ENCODE data around the gene PARVB.

The PARVB gene

DNA sequence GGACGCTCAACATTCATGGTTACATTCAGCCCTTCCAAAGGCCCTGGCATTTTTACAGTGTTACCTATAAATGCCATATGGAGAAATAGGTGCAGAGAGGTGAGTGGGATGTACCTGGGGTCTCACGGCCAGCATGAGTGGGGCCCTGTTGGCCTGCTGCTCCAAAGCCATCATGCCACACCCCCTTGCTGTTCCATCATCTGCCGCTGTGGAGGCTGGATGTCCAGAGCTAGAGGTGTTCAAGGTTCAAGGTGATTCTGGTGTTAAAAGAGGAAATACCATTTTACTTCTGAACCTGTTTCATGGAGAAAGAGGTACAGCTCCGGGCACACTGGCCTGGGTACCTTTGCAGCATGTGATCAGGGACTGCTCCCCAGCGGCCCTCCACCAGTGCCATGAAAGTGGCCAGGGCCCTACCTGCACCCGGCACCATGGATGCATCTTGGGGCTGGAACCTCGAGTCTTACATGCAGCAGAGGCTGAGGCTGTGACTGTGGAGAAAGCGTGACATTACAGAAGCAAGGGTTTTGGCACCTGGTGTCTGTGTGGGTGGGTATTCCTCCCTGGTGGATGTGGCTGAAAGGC is 68.6 kb downstream of the PARVB start:
- Histone ChIP-seq H3K4me1 (ENCODE audit: control insufficient read depth in 2 of 2, insufficient read depth in 1 of 2, low read depth in 1 of 2, low read length in 2 of 2) (no peaks in the 10 kb centered on the region), H3K9me3 (replicated peaks in 1 of 2; ENCODE audit: control insufficient read depth in 2 of 2, insufficient read depth in 1 of 2, low read depth in 1 of 2, low read length in 2 of 2) (no peaks in the 10 kb centered on the region), H3K18ac (ENCODE audit: low read length) (peak overlapping the region; percentile 67), H4K91ac (ENCODE audit: low read depth, low read length, poor library complexity) (no peak overlapping the region), H2AFZ (ENCODE audit: low read length) (no peak overlapping the region), H3K4me2 (ENCODE audit: insufficient read depth, low read length, poor library complexity, severe bottlenecking) (no peak overlapping the region), H2BK120ac (ENCODE audit: low read depth, low read length) (no peak overlapping the region), H2BK5ac (ENCODE audit: low read length) (no peak overlapping the region), H2BK12ac (ENCODE audit: low read length) (no peak overlapping the region), H3K27ac (replicated peaks; ENCODE audit: low read length) (no peak overlapping the region), H3K9ac (ENCODE audit: low read depth, low read length, poor library complexity) (peak overlapping the region; percentile 25), H3K79me1 (ENCODE audit: low read depth, low read length) (peaks cover 2% of the 10 kb centered on the region), H2BK15ac (ENCODE audit: low read length) (no peak overlapping the region), H2AK5ac (ENCODE audit: low read depth, low read length) (no peak overlapping the region), H4K8ac (ENCODE audit: low read depth, low read length) (no peak overlapping the region), H3K36me3 (replicated peaks in 1 of 2; ENCODE audit: control insufficient read depth in 2 of 2, insufficient read depth in 2 of 2, low read length in 2 of 2) (no peaks in the 10 kb centered on the region), H3K4me3 (ENCODE audit: low read length in 2 of 2) (no peak overlapping the region), H3K14ac (ENCODE audit: low read length) (no peak overlapping the region), H3K27me3 (ENCODE audit: control insufficient read depth in 3 of 3, insufficient read depth in 3 of 3, low read depth in 1 of 3, low read length in 3 of 3) (peaks cover 0 to 4% (median 0%) of the 10 kb centered on the region in 3 experiments), H3K23ac (ENCODE audit: low read depth, low read length, poor library complexity) (peak overlapping the region; percentile 40), H3K4ac (ENCODE audit: low read length) (no peak overlapping the region)
- no peak for DNase-seq (ENCODE audit: low spot score)
- no CpG with 5 or more reads among the region's 8 CpGs for WGBS, 2 donors (ENCODE audit: extremely low coverage in 2 of 2, insufficient read length in 2 of 2, insufficient replicate concordance in 1 of 2)

DNA sequence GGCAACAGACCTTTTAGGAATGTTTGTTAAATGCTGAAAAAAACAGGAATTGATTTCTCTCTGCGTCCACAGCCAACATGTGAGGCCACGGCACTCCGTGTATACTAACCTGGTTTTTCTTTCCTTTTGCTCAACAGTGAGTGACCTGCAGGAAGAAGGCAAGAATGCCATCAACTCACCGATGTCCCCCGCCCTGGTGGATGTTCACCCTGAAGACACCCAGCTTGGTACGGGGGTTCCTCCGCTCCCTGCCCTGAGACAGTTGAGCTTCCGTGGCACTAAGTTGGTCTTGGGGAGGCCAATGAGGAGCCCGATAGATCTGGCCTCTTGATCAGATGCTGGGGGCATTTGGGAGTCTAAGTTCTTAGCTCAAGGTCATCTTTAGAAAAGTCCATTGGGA is 69.7 kb downstream of the PARVB start:
- no peaks in the 10 kb centered on the region for H3K27me3 ChIP-seq (ENCODE audit: control insufficient read depth in 3 of 3, insufficient read depth in 3 of 3, low read depth in 1 of 3, low read length in 3 of 3)
- no peaks in the 10 kb centered on the region for H3K9me3 ChIP-seq (replicated peaks in 1 of 2; ENCODE audit: control insufficient read depth in 2 of 2, insufficient read depth in 1 of 2, low read depth in 1 of 2, low read length in 2 of 2)
- no peak overlapping the region for H3K4me2 ChIP-seq (ENCODE audit: insufficient read depth, low read length, poor library complexity, severe bottlenecking)
- H3K23ac ChIP-seq (ENCODE audit: low read depth, low read length, poor library complexity), result no peak overlapping the region
- H2AK5ac ChIP-seq (ENCODE audit: low read depth, low read length), result no peak overlapping the region
- no peak overlapping the region for H4K8ac ChIP-seq (ENCODE audit: low read depth, low read length)
- peaks cover 2% of the 10 kb centered on the region for H3K79me1 ChIP-seq (ENCODE audit: low read depth, low read length)
- no peak overlapping the region for H3K4ac ChIP-seq (ENCODE audit: low read length)
- no peak overlapping the region for H3K14ac ChIP-seq (ENCODE audit: low read length)
- H3K9ac ChIP-seq (ENCODE audit: low read depth, low read length, poor library complexity), result no peak overlapping the region
- no peaks in the 10 kb centered on the region for H3K4me1 ChIP-seq (ENCODE audit: control insufficient read depth in 2 of 2, insufficient read depth in 1 of 2, low read depth in 1 of 2, low read length in 2 of 2)
- H3K18ac ChIP-seq (ENCODE audit: low read length), result no peak overlapping the region
- no peak overlapping the region for H3K4me3 ChIP-seq (ENCODE audit: low read length in 2 of 2)
- no CpG with 5 or more reads among the region's 9 CpGs for WGBS, 2 donors (ENCODE audit: extremely low coverage in 2 of 2, insufficient read length in 2 of 2, insufficient replicate concordance in 1 of 2)
- no peaks in the 10 kb centered on the region for H3K36me3 ChIP-seq (replicated peaks in 1 of 2; ENCODE audit: control insufficient read depth in 2 of 2, insufficient read depth in 2 of 2, low read length in 2 of 2)
- H3K27ac ChIP-seq (replicated peaks; ENCODE audit: low read length), result no peak overlapping the region
- DNase-seq (ENCODE audit: low spot score), result no peak
- no peak overlapping the region for H2BK5ac ChIP-seq (ENCODE audit: low read length)
- H4K91ac ChIP-seq (ENCODE audit: low read depth, low read length, poor library complexity), result no peak overlapping the region
- H2BK120ac ChIP-seq (ENCODE audit: low read depth, low read length), result no peak overlapping the region
- H2AFZ ChIP-seq (ENCODE audit: low read length), result no peak overlapping the region
- H2BK15ac ChIP-seq (ENCODE audit: low read length), result no peak overlapping the region
- no peak overlapping the region for H2BK12ac ChIP-seq (ENCODE audit: low read length)

- Histone ChIP-seq H3K4me1 (ENCODE audit: control insufficient read depth in 2 of 2, insufficient read depth in 1 of 2, low read depth in 1 of 2, low read length in 2 of 2) (no peaks in the 10 kb centered on the region), H3K9ac (ENCODE audit: low read depth, low read length, poor library complexity) (peak overlapping the region; percentile 24), H2BK120ac (ENCODE audit: low read depth, low read length) (no peak overlapping the region), H3K4me3 (ENCODE audit: low read length in 2 of 2) (no peak overlapping the region), H3K36me3 (replicated peaks in 1 of 2; ENCODE audit: control insufficient read depth in 2 of 2, insufficient read depth in 2 of 2, low read length in 2 of 2) (no peaks in the 10 kb centered on the region), H2AFZ (ENCODE audit: low read length) (no peak overlapping the region), H3K18ac (ENCODE audit: low read length) (no peak overlapping the region), H4K91ac (ENCODE audit: low read depth, low read length, poor library complexity) (no peak overlapping the region), H2BK5ac (ENCODE audit: low read length) (no peak overlapping the region), H3K4ac (ENCODE audit: low read length) (peak overlapping the region; percentile 29), H3K27me3 (ENCODE audit: control insufficient read depth in 3 of 3, insufficient read depth in 3 of 3, low read depth in 1 of 3, low read length in 3 of 3) (peaks cover 0 to 3% (median 0%) of the 10 kb centered on the region in 3 experiments), H3K79me1 (ENCODE audit: low read depth, low read length) (peaks cover 2% of the 10 kb centered on the region), H2BK12ac (ENCODE audit: low read length) (peak overlapping the region; percentile 2), H3K27ac (replicated peaks; ENCODE audit: low read length) (no peak overlapping the region), H3K4me2 (ENCODE audit: insufficient read depth, low read length, poor library complexity, severe bottlenecking) (no peak overlapping the region), H2AK5ac (ENCODE audit: low read depth, low read length) (no peak overlapping the region), H3K23ac (ENCODE audit: low read depth, low read length, poor library complexity) (no peak overlapping the region), H3K9me3 (replicated peaks in 1 of 2; ENCODE audit: control insufficient read depth in 2 of 2, insufficient read depth in 1 of 2, low read depth in 1 of 2, low read length in 2 of 2) (no peaks in the 10 kb centered on the region), H2BK15ac (ENCODE audit: low read length) (no peak overlapping the region), H4K8ac (ENCODE audit: low read depth, low read length) (no peak overlapping the region), H3K14ac (ENCODE audit: low read length) (no peak overlapping the region)
- DNase-seq (ENCODE audit: low spot score), result no peak
- no CpG with 5 or more reads among the region's 14 CpGs for WGBS, 2 donors (ENCODE audit: extremely low coverage in 2 of 2, insufficient read length in 2 of 2, insufficient replicate concordance in 1 of 2)
Observed at GRCh38 chr22:44094751-44095302, 70.7 kb downstream of the PARVB start.

DNA sequence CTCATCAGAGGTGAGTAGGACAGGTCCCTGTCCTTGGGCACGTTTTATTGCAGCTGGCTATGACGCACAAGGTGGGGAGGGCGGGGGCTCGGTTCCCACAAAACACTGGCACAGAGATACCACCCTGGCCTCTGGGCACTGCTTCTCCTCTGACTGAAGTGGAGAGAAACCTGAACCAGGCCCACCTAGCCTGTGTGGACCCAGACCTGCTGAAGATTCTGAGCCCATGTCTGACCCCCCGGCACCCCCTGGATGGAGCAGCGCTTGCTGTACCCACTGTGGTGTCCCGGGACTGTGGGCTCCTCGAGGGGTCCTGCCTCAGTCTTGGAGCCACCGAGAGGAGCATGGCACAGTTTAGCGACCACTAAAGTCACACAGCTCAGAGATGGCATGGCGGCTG is 72.6 kb downstream of the PARVB start:
- no peak overlapping the region for H4K8ac ChIP-seq (ENCODE audit: low read depth, low read length)
- no peaks in the 10 kb centered on the region for H3K9me3 ChIP-seq (replicated peaks in 1 of 2; ENCODE audit: control insufficient read depth in 2 of 2, insufficient read depth in 1 of 2, low read depth in 1 of 2, low read length in 2 of 2)
- no peak overlapping the region for H4K91ac ChIP-seq (ENCODE audit: low read depth, low read length, poor library complexity)
- no peak overlapping the region for H3K9ac ChIP-seq (ENCODE audit: low read depth, low read length, poor library complexity)
- no peak overlapping the region for H3K4me3 ChIP-seq (ENCODE audit: low read length in 2 of 2)
- no CpG with 5 or more reads among the region's 11 CpGs for WGBS, 2 donors (ENCODE audit: extremely low coverage in 2 of 2, insufficient read length in 2 of 2, insufficient replicate concordance in 1 of 2)
- H3K14ac ChIP-seq (ENCODE audit: low read length), result no peak overlapping the region
- H2BK5ac ChIP-seq (ENCODE audit: low read length), result no peak overlapping the region
- peak overlapping the region; percentile 18 for H2AK5ac ChIP-seq (ENCODE audit: low read depth, low read length)
- peaks cover 0 to 4% (median 0%) of the 10 kb centered on the region in 3 experiments for H3K27me3 ChIP-seq (ENCODE audit: control insufficient read depth in 3 of 3, insufficient read depth in 3 of 3, low read depth in 1 of 3, low read length in 3 of 3)
- no peak overlapping the region for H3K23ac ChIP-seq (ENCODE audit: low read depth, low read length, poor library complexity)
- no peak overlapping the region for H3K27ac ChIP-seq (replicated peaks; ENCODE audit: low read length)
- DNase-seq (ENCODE audit: low spot score), result no peak
- H3K36me3 ChIP-seq (replicated peaks in 1 of 2; ENCODE audit: control insufficient read depth in 2 of 2, insufficient read depth in 2 of 2, low read length in 2 of 2), result no peaks in the 10 kb centered on the region
- H3K79me1 ChIP-seq (ENCODE audit: low read depth, low read length), result peaks cover 2% of the 10 kb centered on the region
- no peak overlapping the region for H3K4ac ChIP-seq (ENCODE audit: low read length)
- H2AFZ ChIP-seq (ENCODE audit: low read length), result no peak overlapping the region
- H3K4me2 ChIP-seq (ENCODE audit: insufficient read depth, low read length, poor library complexity, severe bottlenecking), result no peak overlapping the region
- H2BK120ac ChIP-seq (ENCODE audit: low read depth, low read length), result no peak overlapping the region
- peak overlapping the region; percentile 75 for H3K18ac ChIP-seq (ENCODE audit: low read length)
- H3K4me1 ChIP-seq (ENCODE audit: control insufficient read depth in 2 of 2, insufficient read depth in 1 of 2, low read depth in 1 of 2, low read length in 2 of 2), result no peaks in the 10 kb centered on the region
- H2BK15ac ChIP-seq (ENCODE audit: low read length), result peak overlapping the region; percentile 30
- no peak overlapping the region for H2BK12ac ChIP-seq (ENCODE audit: low read length)

Data from neuronal stem cell (in vitro differentiated cells).